ENCODE measurements around the gene BTBD16. TPM values are rescaled to one million over a fixed set of nuclear protein-coding genes. Genes with fewer than 3 reads are reported as not detected.

The BTBD16 gene
- total and polyA plus RNA-seq, 3 donors from 2014 or later = 4.9 to 21.3 (median 5.3) TPM

DNA sequence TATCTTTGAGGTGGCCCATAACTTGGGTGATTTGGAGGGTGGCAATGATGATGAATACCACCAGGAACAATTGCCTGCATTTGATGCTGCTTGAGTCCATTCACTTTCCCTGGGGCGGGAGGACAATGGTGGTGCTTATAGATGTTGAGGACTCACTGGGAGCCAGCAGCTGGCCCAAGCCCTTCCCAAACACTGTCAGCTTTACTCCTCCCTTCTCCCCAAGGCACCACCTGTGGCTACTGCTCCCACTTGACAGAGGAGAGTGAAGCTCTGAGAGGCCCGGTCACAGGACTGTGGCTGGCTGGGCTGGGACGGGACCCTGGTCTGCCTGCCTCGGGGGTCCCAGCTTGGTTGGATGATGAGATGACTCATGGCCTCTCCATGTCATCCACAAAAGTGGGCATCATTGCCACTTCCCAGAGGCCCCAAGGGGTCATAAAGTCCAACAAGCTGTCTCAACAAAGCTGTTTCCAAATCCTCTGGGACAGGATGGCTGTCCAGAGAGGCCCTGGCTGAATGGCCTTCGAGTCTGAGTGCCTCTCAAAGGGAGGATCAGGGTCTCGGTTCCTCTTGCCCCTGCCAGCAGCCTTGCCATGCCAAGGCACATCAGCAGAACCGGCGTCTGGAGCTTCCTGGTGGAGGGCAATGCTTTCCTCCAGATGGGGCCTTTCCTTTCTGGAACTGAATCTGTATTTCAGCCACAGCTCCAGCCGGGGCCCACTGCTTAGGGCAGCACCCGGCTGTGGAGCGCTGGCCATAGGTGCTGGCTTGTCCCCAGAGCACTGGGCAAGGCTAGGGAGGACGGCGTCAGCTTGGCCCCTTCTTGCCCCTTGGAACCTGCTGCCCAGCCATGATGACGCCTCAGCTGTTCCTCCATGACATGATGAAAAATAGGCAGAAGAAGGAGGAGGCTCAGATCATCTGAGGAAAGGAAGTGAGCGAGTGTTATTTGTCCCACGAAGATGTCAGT lies 56.4 kb downstream of the BTBD16 start:
- Histone ChIP-seq H3K27me3 (no peaks in the 10 kb centered on the region), H3K4me3 (no peak overlapping the region), H3K4me1 (no peaks in the 10 kb centered on the region), H3K27ac (no peak overlapping the region), H3K36me3 (ENCODE audit: low read depth, missing control alignments) (no peaks in the 10 kb centered on the region), H3K9me3 (no peaks in the 10 kb centered on the region)
- no peak for DNase-seq
- intact Hi-C loops (cut with DNase I; ENCODE audit: low total_unique reads) = no loop called here
- TF ChIP-seq CTCF (IDR thresholded peaks at IDR 0.05) (no peak), POLR2A (IDR thresholded peaks at IDR 0.05) (no peak)
- 78 to 90% methylated on average over 7 to 16 of the region's 16 CpGs for WGBS, 2 donors

GRCh38 chr10:122328676-122329075 lies 57.6 kb downstream of the BTBD16 start:
- TF ChIP-seq CTCF (IDR thresholded peaks at IDR 0.05) = no peak
- no peak for TF ChIP-seq POLR2A (IDR thresholded peaks at IDR 0.05)
- no peaks in the 10 kb centered on the region for H3K9me3 ChIP-seq
- DNase-seq = no peak
- no peak overlapping the region for H3K27ac ChIP-seq
- H3K27me3 ChIP-seq = no peaks in the 10 kb centered on the region
- intact Hi-C loops (cut with DNase I; ENCODE audit: low total_unique reads) = no loop called here
- no peaks in the 10 kb centered on the region for H3K36me3 ChIP-seq (ENCODE audit: low read depth, missing control alignments)
- WGBS, 2 donors = 66 to 69% methylated on average over 9 of the region's 9 CpGs
- no peaks in the 10 kb centered on the region for H3K4me1 ChIP-seq
- no peak overlapping the region for H3K4me3 ChIP-seq

DNA sequence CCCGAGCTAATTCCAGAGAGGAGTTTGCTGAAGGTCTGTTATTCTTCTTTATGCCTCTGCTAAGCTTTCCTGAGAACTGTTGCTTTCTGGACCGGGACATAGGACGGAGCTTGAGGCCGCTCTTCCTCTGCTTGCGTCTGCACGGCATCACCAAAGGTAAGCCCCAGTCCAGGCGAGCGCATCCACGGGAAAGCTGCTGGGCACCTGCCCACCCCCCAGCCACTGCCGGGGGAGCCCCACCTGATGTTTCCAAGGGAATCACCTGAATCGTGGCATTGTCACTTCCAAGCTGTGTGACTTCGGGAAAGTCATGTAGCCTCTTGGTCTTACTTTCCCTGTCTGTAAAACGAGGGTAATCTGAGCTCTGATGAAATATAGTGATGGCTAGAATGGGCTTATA lies 58.3 kb downstream of the BTBD16 start:
- Histone ChIP-seq H3K4me1 (no peaks in the 10 kb centered on the region), H3K4me3 (no peak overlapping the region), H3K36me3 (ENCODE audit: low read depth, missing control alignments) (no peaks in the 10 kb centered on the region), H3K27me3 (no peaks in the 10 kb centered on the region), H3K9me3 (no peaks in the 10 kb centered on the region), H3K27ac (no peak overlapping the region)
- TF ChIP-seq POLR2A (IDR thresholded peaks at IDR 0.05) = no peak
- no peak for TF ChIP-seq CTCF (IDR thresholded peaks at IDR 0.05)
- 82 to 90% methylated on average over 12 to 13 of the region's 13 CpGs for WGBS, 2 donors
- intact Hi-C loops (cut with DNase I; ENCODE audit: low total_unique reads) = no loop called here
- DNase-seq = no peak

DNA sequence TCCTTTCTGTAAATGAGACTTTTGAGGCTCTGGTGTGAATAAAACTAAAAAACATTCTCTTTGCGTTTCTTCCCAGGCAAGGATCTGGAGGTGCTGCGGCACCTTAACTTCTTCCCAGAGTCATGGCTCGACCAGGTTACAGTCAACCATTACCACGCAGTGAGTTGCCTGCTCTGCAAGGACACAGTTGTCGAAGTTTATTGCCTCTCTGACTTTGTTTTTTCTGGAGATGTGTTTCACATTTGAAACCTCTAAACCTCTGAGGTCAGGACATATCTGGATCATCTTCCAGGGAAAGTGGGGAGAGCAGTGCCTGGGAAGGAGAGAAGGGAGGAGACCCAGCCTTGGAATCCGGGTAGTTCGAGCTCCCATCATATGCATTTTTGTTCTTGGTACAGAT lies 60.0 kb downstream of the BTBD16 start:
- Histone ChIP-seq H3K36me3 (ENCODE audit: low read depth, missing control alignments) (no peaks in the 10 kb centered on the region), H3K27me3 (no peaks in the 10 kb centered on the region), H3K27ac (no peak overlapping the region), H3K9me3 (no peaks in the 10 kb centered on the region), H3K4me1 (no peaks in the 10 kb centered on the region), H3K4me3 (no peak overlapping the region)
- TF ChIP-seq CTCF (IDR thresholded peaks at IDR 0.05) = no peak
- no peak for TF ChIP-seq POLR2A (IDR thresholded peaks at IDR 0.05)
- no peak for DNase-seq
- WGBS, 2 donors = 78% methylated on average over 7 of the region's 7 CpGs
- intact Hi-C loops (cut with DNase I; ENCODE audit: low total_unique reads) = no loop called here

Data from testis (tissue), 3 donors.